ENCODE measurements around the gene DDX55.

DDX55 gene

GRCh38 chr12:123591702-123592481, 10.0 kb upstream of the DDX55 start:
- TF ChIP-seq EP300 (IDR thresholded peaks at IDR 0.05; ENCODE audit: borderline replicate concordance) (no peak), YY1 (IDR thresholded peaks at IDR 0.05; ENCODE audit: low read depth) (no peak), TEAD4 (IDR thresholded peaks at IDR 0.05) (no peak), CREB1 (IDR thresholded peaks at IDR 0.05; ENCODE audit: low read depth) (no peak)

DNA sequence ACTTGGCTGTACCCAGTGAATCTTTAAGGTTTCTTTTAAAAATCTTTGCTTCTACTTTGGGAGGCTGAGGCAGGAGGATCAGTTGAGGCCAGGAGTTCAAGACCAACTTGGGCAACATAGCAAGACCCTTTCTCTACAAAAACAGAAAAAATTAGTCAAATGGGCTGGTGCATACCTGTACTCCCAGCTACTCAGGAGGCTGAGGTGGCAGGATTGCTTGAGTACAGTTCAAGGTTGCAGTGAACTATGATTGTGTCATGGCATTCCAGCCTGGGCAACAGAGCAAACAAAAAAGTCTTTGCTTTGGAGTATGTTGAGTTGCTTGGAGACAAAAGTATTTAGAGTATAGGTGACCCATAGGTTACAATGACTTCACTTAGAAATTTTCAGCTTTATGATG, 6.2 kb upstream of the DDX55 start:
- TF ChIP-seq TAF1 (IDR thresholded peaks at IDR 0.05; ENCODE audit: low read depth) = no peak
- no peak for TF ChIP-seq YY1 (IDR thresholded peaks at IDR 0.05; ENCODE audit: low read depth)
- TF ChIP-seq, protein P1, sequence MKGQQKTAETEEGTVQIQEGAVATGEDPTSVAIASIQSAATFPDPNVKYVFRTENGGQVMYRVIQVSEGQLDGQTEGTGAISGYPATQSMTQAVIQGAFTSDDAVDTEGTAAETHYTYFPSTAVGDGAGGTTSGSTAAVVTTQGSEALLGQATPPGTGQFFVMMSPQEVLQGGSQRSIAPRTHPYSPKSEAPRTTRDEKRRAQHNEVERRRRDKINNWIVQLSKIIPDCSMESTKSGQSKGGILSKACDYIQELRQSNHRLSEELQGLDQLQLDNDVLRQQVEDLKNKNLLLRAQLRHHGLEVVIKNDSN (IDR thresholded peaks at IDR 0.05) = no peak
- TF ChIP-seq CEBPB (IDR thresholded peaks at IDR 0.05) = no peak
- no peak for TF ChIP-seq FOXM1 (IDR thresholded peaks at IDR 0.05; ENCODE audit: borderline replicate concordance, low read depth)
- TF ChIP-seq TEAD4 (IDR thresholded peaks at IDR 0.05) = no peak
- no peak for TF ChIP-seq ZBTB7A (IDR thresholded peaks at IDR 0.05; ENCODE audit: low read depth)
- no peak for TF ChIP-seq REST (IDR thresholded peaks at IDR 0.05; ENCODE audit: low read depth)
- TF ChIP-seq TCF12 (IDR thresholded peaks at IDR 0.05; ENCODE audit: low read depth) = no peak

- TF ChIP-seq RAD21 (IDR thresholded peaks at IDR 0.05; ENCODE audit: low read depth) = no peak
- no peak for TF ChIP-seq ZBTB7A (IDR thresholded peaks at IDR 0.05; ENCODE audit: low read depth)
Observed at GRCh38 chr12:123597100-123597499, 4.8 kb upstream of the DDX55 start.

DNA sequence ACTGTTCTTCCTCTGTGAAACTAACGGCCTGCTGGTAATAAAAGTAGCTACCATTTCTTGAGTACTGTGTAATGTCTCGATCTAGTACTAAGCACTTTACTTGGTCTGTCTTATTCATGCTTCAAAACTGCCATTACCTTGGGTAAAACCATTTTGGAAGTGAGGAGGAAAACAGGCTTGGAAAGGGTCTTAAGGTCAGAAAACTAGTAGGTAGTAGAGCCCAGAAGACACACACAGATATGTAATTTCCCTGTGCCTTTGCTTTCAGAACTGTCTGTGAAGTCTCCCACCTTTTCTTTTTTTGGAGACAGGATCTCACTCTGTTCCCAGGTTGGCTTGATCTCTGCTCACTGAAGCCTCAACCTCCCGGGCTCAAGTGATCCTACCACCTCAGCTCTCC, 3.4 kb upstream of the DDX55 start:
- TF ChIP-seq ZBTB7A (IDR thresholded peaks at IDR 0.05; ENCODE audit: low read depth) = no peak
- TF ChIP-seq TAF1 (IDR thresholded peaks at IDR 0.05; ENCODE audit: low read depth) = no peak
- no peak for TF ChIP-seq REST (IDR thresholded peaks at IDR 0.05; ENCODE audit: low read depth)
- TF ChIP-seq MAX (IDR thresholded peaks at IDR 0.05) = no peak
- no peak for TF ChIP-seq FOXM1 (IDR thresholded peaks at IDR 0.05; ENCODE audit: borderline replicate concordance, low read depth)
- no peak for TF ChIP-seq CEBPB (IDR thresholded peaks at IDR 0.05)
- TF ChIP-seq YY1 (IDR thresholded peaks at IDR 0.05; ENCODE audit: low read depth) = no peak
- no peak for TF ChIP-seq EGR1 (IDR thresholded peaks at IDR 0.05)
- TF ChIP-seq TCF12 (IDR thresholded peaks at IDR 0.05; ENCODE audit: low read depth) = no peak
- no peak for TF ChIP-seq TEAD4 (IDR thresholded peaks at IDR 0.05)
- no peak for TF ChIP-seq NFIC (IDR thresholded peaks at IDR 0.05)
- TF ChIP-seq, protein P1 (IDR thresholded peaks at IDR 0.05) = no peak
- no peak for TF ChIP-seq EP300 (IDR thresholded peaks at IDR 0.05; ENCODE audit: borderline replicate concordance)
- TF ChIP-seq CREB1 (IDR thresholded peaks at IDR 0.05; ENCODE audit: low read depth) = no peak
- no peak for TF ChIP-seq RAD21 (IDR thresholded peaks at IDR 0.05; ENCODE audit: low read depth)

- no peak for TF ChIP-seq CREB1 (IDR thresholded peaks at IDR 0.05; ENCODE audit: low read depth)
- no peak for TF ChIP-seq REST (IDR thresholded peaks at IDR 0.05; ENCODE audit: low read depth)
- TF ChIP-seq MAX (IDR thresholded peaks at IDR 0.05) = no peak
- no peak for TF ChIP-seq TAF1 (IDR thresholded peaks at IDR 0.05; ENCODE audit: low read depth)
- TF ChIP-seq FOXM1 (IDR thresholded peaks at IDR 0.05; ENCODE audit: borderline replicate concordance, low read depth) = no peak
- no peak for TF ChIP-seq RAD21 (IDR thresholded peaks at IDR 0.05; ENCODE audit: low read depth)
- TF ChIP-seq, protein P1 (IDR thresholded peaks at IDR 0.05) = no peak
- TF ChIP-seq YY1 (IDR thresholded peaks at IDR 0.05; ENCODE audit: low read depth) = no peak
- TF ChIP-seq CEBPB (IDR thresholded peaks at IDR 0.05) = no peak
Observed at GRCh38 chr12:123599310-123599709, 2.6 kb upstream of the DDX55 start.

Measured in Ishikawa (cell line).